ENCODE results near the gene RIPOR2. TPM values are rescaled to one million over a fixed set of nuclear protein-coding genes. Genes with fewer than 3 reads are reported as not detected.

RIPOR2 gene
- total and polyA plus RNA-seq, 7 donors: 1.6 to 29.7 (median 6.1) TPM

GRCh38 chr6:24876499-24877465 lies 59.0 kb downstream of the RIPOR2 start:
- TF ChIP-seq POLR2A (IDR thresholded peaks at IDR 0.05) (no peak), EP300 (IDR thresholded peaks at IDR 0.05) (no peak), POLR2AphosphoS5 (IDR thresholded peaks at IDR 0.05) (no peak), CTCF (IDR thresholded peaks at IDR 0.05) (no peak)
- no peak for DNase-seq
- H3K4me3 ChIP-seq: no peak overlapping the region
- peaks cover 0 to 13% (median 0%) of the 10 kb centered on the region in 4 donors for H3K36me3 ChIP-seq
- H3K27me3 ChIP-seq: no peaks in the 10 kb centered on the region
- H3K4me1 ChIP-seq: no peaks in the 10 kb centered on the region
- intact Hi-C loops (cut with DNase I): no loop called here
- no peak overlapping the region for H3K27ac ChIP-seq
- H3K9me3 ChIP-seq: no peaks in the 10 kb centered on the region
- 85 to 90% methylated on average over 11 of the region's 11 CpGs for WGBS, 2 donors

- no peak for TF ChIP-seq POLR2AphosphoS5 (IDR thresholded peaks at IDR 0.05)
- no peak for TF ChIP-seq POLR2A (IDR thresholded peaks at IDR 0.05)
- TF ChIP-seq EP300 (IDR thresholded peaks at IDR 0.05): no peak
- no peak for TF ChIP-seq CTCF (IDR thresholded peaks at IDR 0.05)
- intact Hi-C loops (cut with DNase I): no loop called here
- no peaks in the 10 kb centered on the region for H3K9me3 ChIP-seq
- 84% methylated on average over 9 of the region's 9 CpGs for WGBS, 2 donors
- H3K4me3 ChIP-seq: no peak overlapping the region
- no peaks in the 10 kb centered on the region for H3K4me1 ChIP-seq
- no peaks in the 10 kb centered on the region for H3K27me3 ChIP-seq
- no peak for DNase-seq
- peaks cover 0 to 13% (median 0%) of the 10 kb centered on the region in 4 donors for H3K36me3 ChIP-seq
- no peak overlapping the region for H3K27ac ChIP-seq
These were observed 60.2 kb downstream of the RIPOR2 start for GRCh38 chr6:24875534-24875901.

- DNase-seq: no peak
- H3K4me3 ChIP-seq: no peak overlapping the region
These were observed 60.8 kb downstream of the RIPOR2 start for GRCh38 chr6:24874776-24875533.

GRCh38 chr6:24874128-24874527 lies 61.6 kb downstream of the RIPOR2 start:
- TF ChIP-seq POLR2A (IDR thresholded peaks at IDR 0.05): no peak
- TF ChIP-seq CTCF (IDR thresholded peaks at IDR 0.05): no peak
- no peak for TF ChIP-seq EP300 (IDR thresholded peaks at IDR 0.05)
- no peak for TF ChIP-seq POLR2AphosphoS5 (IDR thresholded peaks at IDR 0.05)
- Histone ChIP-seq H3K36me3 (peaks cover 0 to 13% (median 0%) of the 10 kb centered on the region in 4 donors), H3K27ac (no peak overlapping the region), H3K9me3 (no peaks in the 10 kb centered on the region), H3K27me3 (no peaks in the 10 kb centered on the region), H3K4me3 (no peak overlapping the region), H3K4me1 (no peaks in the 10 kb centered on the region)
- 95 to 98% methylated on average over 1 of the region's 1 CpG for WGBS, 2 donors
- no peak for DNase-seq
- intact Hi-C loops (cut with DNase I): no loop called here

More at GRCh38 chr6:24874776-24875533, 60.8 kb downstream of the RIPOR2 start:
- no peaks in the 10 kb centered on the region for H3K4me1 ChIP-seq
- 89 to 92% methylated on average over 7 of the region's 7 CpGs for WGBS, 2 donors
- H3K36me3 ChIP-seq: peaks cover 0 to 13% (median 0%) of the 10 kb centered on the region in 4 donors
- no peaks in the 10 kb centered on the region for H3K9me3 ChIP-seq
- no peaks in the 10 kb centered on the region for H3K27me3 ChIP-seq
- no peak overlapping the region for H3K27ac ChIP-seq
- intact Hi-C loops (cut with DNase I): no loop called here
- TF ChIP-seq POLR2AphosphoS5 (IDR thresholded peaks at IDR 0.05): no peak
- no peak for TF ChIP-seq EP300 (IDR thresholded peaks at IDR 0.05)
- TF ChIP-seq POLR2A (IDR thresholded peaks at IDR 0.05): no peak

GRCh38 chr6:24872779-24873178 lies 63.0 kb downstream of the RIPOR2 start:
- TF ChIP-seq EP300 (IDR thresholded peaks at IDR 0.05): no peak
- no peak for TF ChIP-seq POLR2AphosphoS5 (IDR thresholded peaks at IDR 0.05)
- no peak for TF ChIP-seq CTCF (IDR thresholded peaks at IDR 0.05)
- TF ChIP-seq POLR2A (IDR thresholded peaks at IDR 0.05): no peak
- Histone ChIP-seq H3K9me3 (no peaks in the 10 kb centered on the region), H3K27ac (no peak overlapping the region), H3K4me3 (no peak overlapping the region), H3K36me3 (peaks cover 0 to 13% (median 0%) of the 10 kb centered on the region in 4 donors), H3K4me1 (no peaks in the 10 kb centered on the region), H3K27me3 (no peaks in the 10 kb centered on the region)
- 91 to 92% methylated on average over 4 of the region's 4 CpGs for WGBS, 2 donors
- no peak for DNase-seq
- intact Hi-C loops (cut with DNase I): no loop called here
